GM23338 (cell line): ENCODE results near the gene GAD1. TPM values are rescaled to one million over a fixed set of nuclear protein-coding genes. Genes with fewer than 3 reads are reported as not detected.

Source experiments
- ATAC-seq: fragments of 200-7000 bp; cut with Tn5 transposase; 3 replicates; pipeline ENCODE4 v1.9.1; 2020
- DNase-seq: peaks from one replicate; pipeline ENCODE4 v3.0.0-alpha.2; 2015; ENCODE audit warnings: low spot score
- H2AFZ ChIP-seq: fragments of 200-600 bp; sonication (generic); 2 replicates; pipeline ENCODE4 v1.8.0; 2016; ENCODE audit warnings: antibody characterized with exemption, mild to moderate bottlenecking, moderate library complexity
- H3F3A ChIP-seq: fragments of 200-600 bp; sonication (generic); replicated peaks from 2 replicates; pipeline ENCODE4 v1.8.0; 2017; ENCODE audit warnings: antibody characterized with exemption, mixed run types, low read depth
- H3K27ac ChIP-seq: fragments of 200-600 bp; sonication (generic); 2 replicates; pipeline ENCODE4 v1.6.1; 2016; ENCODE audit warnings: low read depth
- H3K27me3 ChIP-seq: fragments of 200-600 bp; sonication (generic); 2 replicates; pipeline ENCODE4 v1.8.0; 2016; ENCODE audit warnings: mild to moderate bottlenecking, mixed run types, moderate library complexity; ENCODE audit not compliant: insufficient read depth
- H3K36me3 ChIP-seq: fragments of 200-600 bp; sonication (generic); 2 replicates; pipeline ENCODE4 v1.8.0; 2016; ENCODE audit warnings: mild to moderate bottlenecking; ENCODE audit not compliant: insufficient read depth
- H3K4me1 ChIP-seq: fragments of 200-600 bp; sonication (generic); 2 replicates; pipeline ENCODE4 v1.8.0; 2016; ENCODE audit warnings: mild to moderate bottlenecking, moderate library complexity; ENCODE audit not compliant: insufficient read depth
- H3K4me2 ChIP-seq: fragments of 200-600 bp; sonication (generic); 2 replicates; pipeline ENCODE4 v1.7.1; 2017; ENCODE audit warnings: mixed run types
- H3K4me3 ChIP-seq: fragments of 200-600 bp; sonication (generic); 2 replicates; pipeline ENCODE4 v1.6.1; 2016; ENCODE audit warnings: mixed run types
- H3K79me2 ChIP-seq: fragments of 200-600 bp; sonication (generic); replicated peaks from 2 replicates; pipeline ENCODE4 v1.8.0; 2017; ENCODE audit warnings: mild to moderate bottlenecking; ENCODE audit not compliant: insufficient read depth
- H3K9me2 ChIP-seq: fragments of 200-600 bp; sonication (generic); 2 replicates; pipeline ENCODE4 v1.8.0; 2017; ENCODE audit not compliant: insufficient read depth
- H4K20me1 ChIP-seq: fragments of 200-600 bp; sonication (generic); replicated peaks from 2 replicates; pipeline ENCODE4 v1.8.0; 2017; ENCODE audit warnings: mild to moderate bottlenecking; ENCODE audit not compliant: insufficient read depth
- H3K27ac Mint-ChIP-seq: 2 replicates; pipeline ENCODE4 v1.8.0; 2020; ENCODE audit warnings: inconsistent platforms, mild to moderate bottlenecking, moderate library complexity, mixed read lengths
- H3K27me3 Mint-ChIP-seq: 3 replicates; pipeline ENCODE4 v1.8.0; 2022; ENCODE audit warnings: low read depth, mild to moderate bottlenecking, moderate library complexity, mixed read lengths, inconsistent platforms; ENCODE audit not compliant: insufficient read depth, poor library complexity
- H3K36me3 Mint-ChIP-seq: 3 replicates; pipeline ENCODE4 v1.8.0; 2021; ENCODE audit warnings: low read depth, mild to moderate bottlenecking, inconsistent platforms, moderate library complexity, mixed read lengths
- H3K4me1 Mint-ChIP-seq: 3 replicates; pipeline ENCODE4 v1.8.0; 2020; ENCODE audit warnings: mild to moderate bottlenecking, inconsistent platforms, mixed read lengths
- H3K4me3 Mint-ChIP-seq: 3 replicates; pipeline ENCODE4 v1.8.0; 2021; ENCODE audit warnings: moderate library complexity, mild to moderate bottlenecking, inconsistent platforms, mixed read lengths
- H3K9me3 Mint-ChIP-seq: 3 replicates; pipeline ENCODE4 v1.8.0; 2020; ENCODE audit warnings: moderate library complexity, mild to moderate bottlenecking, inconsistent platforms, mixed read lengths
- CREB1 ChIP-seq: fragments of 250-450 bp; sonication (Bioruptor Pico); IDR thresholded peaks from 2 replicates; pipeline ENCODE4 v1.5.0; 2020; ENCODE audit warnings: low read depth, mild to moderate bottlenecking, moderate library complexity
- CTCF ChIP-seq, 2 experiments: fragments of 200-600 bp in 1 of 2; sonication (generic) in 1 of 2; conservative IDR thresholded peaks; 2 replicates each; pipeline versions ENCODE4 v1.5.1 to v1.6.1; 2016 to 2017; ENCODE audit warnings: antibody characterized with exemption in 2 of 2, low read depth in 2 of 2, mild to moderate bottlenecking in 2 of 2, moderate library complexity in 1 of 2
- ETS1 ChIP-seq: IDR thresholded peaks from 2 replicates; pipeline ENCODE4 v1.6.1; 2016; ENCODE audit warnings: antibody characterized with exemption
- JUNB ChIP-seq: IDR thresholded peaks from one replicate; pipeline ENCODE4 v1.6.1; 2016; ENCODE audit warnings: antibody characterized with exemption; ENCODE audit not compliant: unreplicated experiment
- POLR2AphosphoS5 ChIP-seq: IDR thresholded peaks from 2 replicates; pipeline ENCODE4 v1.6.1; 2016; ENCODE audit warnings: antibody characterized with exemption, low read depth
- STAT1 ChIP-seq: IDR thresholded peaks from one replicate; pipeline ENCODE4 v1.6.1; 2016; ENCODE audit warnings: antibody characterized with exemption; ENCODE audit not compliant: unreplicated experiment
- ZNF331 ChIP-seq: fragments of 250-450 bp; sonication (Bioruptor Pico); IDR thresholded peaks from 2 replicates; pipeline ENCODE4 v1.5.0; 2020; ENCODE audit warnings: low read depth, mild to moderate bottlenecking, moderate library complexity
- ZNF462 ChIP-seq: fragments of 250-450 bp; sonication (Bioruptor Pico); IDR thresholded peaks from 2 replicates; pipeline ENCODE4 v1.5.0; 2020; ENCODE audit warnings: mild to moderate bottlenecking, moderate library complexity
- polyA plus RNA-seq: library from polyadenylated mRNA; unstranded; fragments of >200 nt; fragmentation: Nextera tagmentation; extraction: Ambion mirVana; gene quantifications from 2 replicates; pipeline ENCODE4 v1.2.1, GENCODE V29; 2016
- total RNA-seq: library from RNA; depleted of rRNA; stranded (reverse); fragments of >200 nt; shearing (Covaris generic); gene quantifications from 2 replicates; pipeline ENCODE4 v1.2.3, GENCODE V29; 2014

The GAD1 gene
- total and polyA plus RNA-seq, 2 experiments from 2014 or later, result 0.17 to 0.34 TPM

GRCh38 chr2:170881840-170882239, 65.2 kb downstream of the GAD1 start:
- H3K4me2 ChIP-seq, result no peak overlapping the region
- H3K79me2 ChIP-seq, result no peaks in the 10 kb centered on the region
- no peaks in the 10 kb centered on the region for H3K4me1 ChIP-seq
- Mint-ChIP-seq H3K9me3 (no peaks in the 10 kb centered on the region), H3K4me3 (no peak overlapping the region), H3K27ac (no peak overlapping the region), H3K27me3 (peaks cover 9% of the 10 kb centered on the region), H3K36me3 (no peaks in the 10 kb centered on the region), H3K4me1 (no peaks in the 10 kb centered on the region; the same call in 2 of the 3 replicates)
- H4K20me1 ChIP-seq, result no peaks in the 10 kb centered on the region
- 0 out of 2 replicates have a peak, but pooled peaks cover 7% of the 10 kb centered on the region for H3K9me2 ChIP-seq
- no peak overlapping the region for H3K4me3 ChIP-seq
- H3K36me3 ChIP-seq, result no peaks in the 10 kb centered on the region
- ATAC-seq, result no peak
- H3K27me3 ChIP-seq, result no peaks in the 10 kb centered on the region
- no peaks in the 10 kb centered on the region for H3F3A ChIP-seq
- H2AFZ ChIP-seq, result 0 out of 2 replicates have a peak overlapping the region, but pooled peaks have one; percentile 4
- H3K27ac ChIP-seq, result no peak overlapping the region
- no peak for DNase-seq
- TF ChIP-seq STAT1, result no peak
- no peak for TF ChIP-seq CREB1 (CRISPR knock-in tag)
- no peak for TF ChIP-seq CTCF (conservative IDR thresholded peaks at IDR 0.05; ENCODE audit: low read depth in 2 of 2)
- no peak for TF ChIP-seq ZNF331 (CRISPR knock-in tag)
- TF ChIP-seq JUNB, result no peak
- no peak for TF ChIP-seq ETS1
- TF ChIP-seq POLR2AphosphoS5, result no peak
- TF ChIP-seq ZNF462, result no peak
